Prostate gland (tissue), 2 donors: ENCODE measurements around the gene CLCF1.

Source experiments
- CTCF ChIP-seq, 4 experiments: fragments of 200-600 bp in 2 of 4; fragments of 450-650 bp in 2 of 4; sonication (generic) in 2 of 4; IDR thresholded peaks; 1 replicate in 3 of 4; 2 replicates in 1 of 4; pipeline ENCODE4 v1.5.1; 2016 to 2019; ENCODE audit warnings: antibody characterized with exemption in 4 of 4, mild to moderate bottlenecking in 2 of 4, moderate library complexity in 2 of 4
- POLR2A ChIP-seq: fragments of 450-650 bp; IDR thresholded peaks from one replicate; pipeline ENCODE4 v1.6.1; 2016; ENCODE audit warnings: antibody characterized with exemption, mild to moderate bottlenecking
- POLR2AphosphoS5 ChIP-seq: sonication (generic); formaldehyde crosslinking; IDR thresholded peaks from one replicate; pipeline ENCODE4 v1.6.1; 2017; ENCODE audit warnings: antibody characterized with exemption

DNA sequence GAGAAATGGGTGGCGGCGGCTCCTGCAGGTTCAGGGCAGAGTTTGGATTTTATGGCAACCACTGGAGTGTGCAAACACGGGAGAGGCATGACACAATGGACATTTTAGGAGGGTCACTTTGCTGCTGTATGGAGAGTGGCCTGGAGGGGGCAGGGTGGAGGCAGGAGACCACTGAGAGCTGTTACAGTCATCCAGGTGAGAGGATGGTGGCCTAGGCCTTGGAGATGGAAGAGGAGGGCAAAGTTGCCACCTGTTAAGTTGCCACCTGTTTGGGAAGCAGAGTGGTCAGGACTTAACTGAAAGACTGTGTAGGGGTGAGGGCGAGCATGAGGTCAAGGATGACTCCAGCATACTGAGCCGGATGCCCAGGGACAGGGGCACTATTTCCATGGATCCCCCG, 16.1 kb upstream of the CLCF1 start:
- TF ChIP-seq CTCF (IDR thresholded peaks at IDR 0.05) (peak in 3 of 4 experiments; percentile 7 to 50 (median 49)), POLR2AphosphoS5 (no peak), POLR2A (no peak)
